ENCODE data around the gene LCMT2.

DNA sequence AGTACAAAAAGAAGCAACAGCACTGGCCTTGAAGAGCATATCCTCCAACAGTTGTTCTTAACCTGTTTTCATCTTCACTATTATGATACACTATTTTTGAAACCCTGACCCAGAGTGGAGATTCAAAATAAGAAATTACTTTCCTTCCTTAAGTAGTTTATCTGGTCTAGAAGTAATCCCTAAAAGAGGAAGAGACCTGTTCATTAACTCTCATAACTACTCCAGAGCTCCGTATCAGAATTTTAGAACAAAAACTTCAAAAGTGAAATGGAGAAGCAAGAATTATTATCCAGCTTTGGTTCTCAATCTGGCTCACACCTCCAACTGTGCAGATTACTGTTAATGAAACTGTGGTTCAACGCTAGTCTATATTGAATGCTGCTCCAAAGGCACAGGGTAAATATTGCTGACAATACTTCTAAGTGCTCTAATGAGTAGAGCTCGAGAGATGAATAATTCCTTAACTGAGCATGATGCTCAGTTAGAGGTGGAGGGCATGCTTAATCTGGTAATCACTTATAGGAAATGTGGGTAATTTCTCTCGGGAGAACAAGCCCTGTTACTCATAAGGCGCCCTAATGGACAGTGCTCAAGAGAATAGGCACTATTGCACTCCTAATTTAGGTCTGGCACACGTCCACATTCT, 5.2 kb downstream of the LCMT2 start:
- no peak for TF ChIP-seq POLR2AphosphoS5 (IDR thresholded peaks at IDR 0.05; ENCODE audit: low read depth)
- TF ChIP-seq, protein P1, sequence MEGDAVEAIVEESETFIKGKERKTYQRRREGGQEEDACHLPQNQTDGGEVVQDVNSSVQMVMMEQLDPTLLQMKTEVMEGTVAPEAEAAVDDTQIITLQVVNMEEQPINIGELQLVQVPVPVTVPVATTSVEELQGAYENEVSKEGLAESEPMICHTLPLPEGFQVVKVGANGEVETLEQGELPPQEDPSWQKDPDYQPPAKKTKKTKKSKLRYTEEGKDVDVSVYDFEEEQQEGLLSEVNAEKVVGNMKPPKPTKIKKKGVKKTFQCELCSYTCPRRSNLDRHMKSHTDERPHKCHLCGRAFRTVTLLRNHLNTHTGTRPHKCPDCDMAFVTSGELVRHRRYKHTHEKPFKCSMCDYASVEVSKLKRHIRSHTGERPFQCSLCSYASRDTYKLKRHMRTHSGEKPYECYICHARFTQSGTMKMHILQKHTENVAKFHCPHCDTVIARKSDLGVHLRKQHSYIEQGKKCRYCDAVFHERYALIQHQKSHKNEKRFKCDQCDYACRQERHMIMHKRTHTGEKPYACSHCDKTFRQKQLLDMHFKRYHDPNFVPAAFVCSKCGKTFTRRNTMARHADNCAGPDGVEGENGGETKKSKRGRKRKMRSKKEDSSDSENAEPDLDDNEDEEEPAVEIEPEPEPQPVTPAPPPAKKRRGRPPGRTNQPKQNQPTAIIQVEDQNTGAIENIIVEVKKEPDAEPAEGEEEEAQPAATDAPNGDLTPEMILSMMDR (conservative IDR thresholded peaks at IDR 0.05; ENCODE audit: low read depth in 2 of 2), result no peak
- TF ChIP-seq EZH2 (IDR thresholded peaks at IDR 0.05; ENCODE audit: low read depth, unreplicated experiment), result no peak

Data from GM23338 (cell line).